Measurements from ENCODE around the gene CLK2. TPM values are rescaled to one million over a fixed set of nuclear protein-coding genes. Genes with fewer than 3 reads are reported as not detected.

CLK2 gene
- total and polyA plus RNA-seq, 2 of the 8 experiments (the other 6 are each of a cell fraction or from before 2014, with no cell fraction given), result 62.2 to 76.0 TPM

GRCh38 chr1:155319536-155319935 lies 46.2 kb upstream of the CLK2 start:
- H2BK120ac ChIP-seq (replicated peaks; ENCODE audit: low read depth, low read length), result no peak overlapping the region
- H2BK5ac ChIP-seq (ENCODE audit: low read depth, low read length), result no peak overlapping the region
- H4K20me1 ChIP-seq (replicated peaks in 1 of 2; ENCODE audit: control insufficient read depth in 1 of 2, insufficient read depth in 2 of 2, low read length in 2 of 2), result peaks cover 13 to 21% of the 10 kb centered on the region in 2 experiments
- 89% methylated on average over 5 of the region's 5 CpGs; no CpG with 5 or more reads in 1 of the 2 experiments for WGBS, 2 experiments (ENCODE audit: extremely low coverage in 1 of 2, insufficient coverage in 1 of 2, insufficient read length in 1 of 2, insufficient replicate concordance in 2 of 2, low coverage in 1 of 2, low lambda C conversion rate in 2 of 2, missing lambda C conversion rate in 1 of 2)
- no peaks in the 10 kb centered on the region for H3K9me3 ChIP-seq (ENCODE audit: insufficient read depth in 2 of 2, low read depth in 1 of 2, low read length in 1 of 2)
- FAIRE-seq (no peak), DNase-seq (ENCODE audit: low read depth in 1 of 2, low spot score in 2 of 2) (no peak)
- no peak overlapping the region for H2BK15ac ChIP-seq (ENCODE audit: low read length)
- peaks cover 6 to 29% (median 22%) of the 10 kb centered on the region in 4 experiments; a peak in 7 of 8 replicates for H3K36me3 ChIP-seq (ENCODE audit: control insufficient read depth in 2 of 4, insufficient read depth in 4 of 4, low read length in 3 of 4)
- H3K27ac ChIP-seq (ENCODE audit: low read depth, low read length), result no peak overlapping the region
- no peak overlapping the region for H2BK20ac ChIP-seq (ENCODE audit: low read length)
- H3K23me2 ChIP-seq (ENCODE audit: low read depth, low read length), result peaks cover 16% of the 10 kb centered on the region; the same call in 1 of the 2 replicates
- no peak overlapping the region for H4K91ac ChIP-seq (replicated peaks; ENCODE audit: insufficient read length, low read length)
- no peak overlapping the region for H4K8ac ChIP-seq (ENCODE audit: extremely low read depth, insufficient read depth, low read length)
- H3K56ac ChIP-seq (replicated peaks; ENCODE audit: insufficient read length, low read depth, low read length), result no peak overlapping the region
- peak overlapping the region in 1 of 2 experiments; percentile 73; a peak in 1 of 4 replicates for H3K4me2 ChIP-seq (ENCODE audit: insufficient read depth in 1 of 2, low read depth in 2 of 2, low read length in 2 of 2)
- H3K79me1 ChIP-seq (ENCODE audit: low read depth, low read length), result no peaks in the 10 kb centered on the region
- no peak overlapping the region for H2AFZ ChIP-seq (ENCODE audit: low read length)
- H3K27me3 ChIP-seq (replicated peaks in 1 of 4; ENCODE audit: control insufficient read depth in 3 of 4, extremely low read depth in 1 of 4, insufficient read depth in 3 of 4, low read length in 3 of 4), result peaks cover 0 to 5% (median 3%) of the 10 kb centered on the region in 4 experiments; a peak in 4 of 7 replicates
- no peak overlapping the region for H3K14ac ChIP-seq (ENCODE audit: insufficient read length)
- TF ChIP-seq TCF12 (IDR thresholded peaks at IDR 0.05; ENCODE audit: low read depth, low read length), result no peak
- TF ChIP-seq, protein P1, sequence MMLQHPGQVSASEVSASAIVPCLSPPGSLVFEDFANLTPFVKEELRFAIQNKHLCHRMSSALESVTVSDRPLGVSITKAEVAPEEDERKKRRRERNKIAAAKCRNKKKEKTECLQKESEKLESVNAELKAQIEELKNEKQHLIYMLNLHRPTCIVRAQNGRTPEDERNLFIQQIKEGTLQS (IDR thresholded peaks at IDR 0.05; ENCODE audit: insufficient read depth, low read depth, low read length), result no peak
- H4K5ac ChIP-seq (ENCODE audit: insufficient read length, low read depth, low read length), result no peak overlapping the region
- H3K4ac ChIP-seq (replicated peaks; ENCODE audit: insufficient read length, low read depth, low read length), result no peak overlapping the region
- no peak overlapping the region for H3K9ac ChIP-seq (replicated peaks in 1 of 4; ENCODE audit: extremely low read depth in 1 of 4, low read depth in 3 of 4, low read length in 3 of 4)
- ChIA-PET POLR2A (ENCODE audit: partially characterized antibody) (interaction anchor here (0.9 to 4.6 kb wide), 7 partner anchors 12 to 69 kb away, joined by 3 to 21 read pairs (median 7); partner anchors contain the start of genes CLK2, FDPS and SCAMP3), CTCF (ENCODE audit: partially characterized antibody) (interaction anchor here (0.5 to 15.0 kb wide), 5 partner anchors 40 to 403 kb away, joined by 3 to 227 read pairs (median 3); partner anchors contain the start of gene ENTREP3)
- H3K4me1 ChIP-seq (replicated peaks in 1 of 4; ENCODE audit: control insufficient read depth in 3 of 4, insufficient read depth in 4 of 4, low read length in 3 of 4), result peaks cover 6 to 19% (median 12%) of the 10 kb centered on the region in 4 experiments; a peak in 6 of 7 replicates
- H3K4me3 ChIP-seq (ENCODE audit: extremely low read depth in 1 of 4, insufficient read depth in 2 of 4, low read depth in 3 of 4, low read length in 4 of 4), result no peak overlapping the region
- no peaks in the 10 kb centered on the region; a peak in 1 of 4 replicates for H3K79me2 ChIP-seq (ENCODE audit: control insufficient read depth in 1 of 2, insufficient read depth in 2 of 2, low read length in 2 of 2)
- H2AK5ac ChIP-seq (ENCODE audit: low read depth, low read length), result no peak overlapping the region
- H3K18ac ChIP-seq (ENCODE audit: extremely low read depth, low read length), result no peak overlapping the region
- no peak overlapping the region for H2BK12ac ChIP-seq (ENCODE audit: low read depth, low read length)
- no peak overlapping the region for H3K23ac ChIP-seq (ENCODE audit: insufficient read length)

Data from H1 (cell line).